CD4-positive, alpha-beta T cell (primary cell): ENCODE data around the gene PTPRD. TPM values are rescaled to one million over a fixed set of nuclear protein-coding genes. Genes with fewer than 3 reads are reported as not detected.

Experiments used
- ATAC-seq: fragments of 200-7000 bp; cut with Tn5 transposase; one replicate; pipeline ENCODE4 v1.10.0; 2022; ENCODE audit warnings: mild to moderate bottlenecking; ENCODE audit not compliant: poor library complexity
- CTCF ChIA-PET: fragments of 350-600 bp; sonication (Branson Sonifier 250); formaldehyde crosslinking; loops from one replicate; lab custom pipeline; 2021; ENCODE audit warnings: antibody characterized with exemption, inconsistent platforms; lab: Charles Lee
- POLR2A ChIA-PET: fragments of 350-600 bp; sonication (Branson Sonifier 250); formaldehyde crosslinking; loops from one replicate; lab custom pipeline; 2021; ENCODE audit warnings: antibody characterized with exemption, inconsistent platforms; lab: Charles Lee
- DNase-seq, 14 experiments: peaks; one replicate each; pipeline ENCODE4 v3.0.0-alpha.2; 2013 to 2020; ENCODE audit warnings: mixed read lengths in 2 of 14
- H3K27ac ChIP-seq, 2 donors: one replicate each; pipeline versions ENCODE4 v1.5.1 to v1.7.0; 2013; ENCODE audit warnings: low read length in 2 of 2, low read depth in 1 of 2, mild to moderate bottlenecking in 1 of 2
- H3K27me3 ChIP-seq, 2 experiments: 1 replicate in 1 of 2; 2 replicates in 1 of 2; pipeline versions ENCODE4 v1.6.1 to v1.7.0; 2013; ENCODE audit warnings: low read length in 2 of 2, control low read depth in 1 of 2, mild to moderate bottlenecking in 1 of 2, moderate library complexity in 1 of 2; ENCODE audit not compliant: insufficient read depth in 2 of 2, control insufficient read depth in 1 of 2
- H3K36me3 ChIP-seq: one replicate; pipeline ENCODE4 v1.6.1; 2013; ENCODE audit warnings: low read length, control low read depth; ENCODE audit not compliant: insufficient read depth
- H3K4me1 ChIP-seq: one replicate; pipeline ENCODE4 v1.6.1; 2013; ENCODE audit warnings: low read length, control low read depth; ENCODE audit not compliant: insufficient read depth
- H3K4me3 ChIP-seq: one replicate; pipeline ENCODE4 v1.5.1; 2013; ENCODE audit warnings: mild to moderate bottlenecking, low read length, moderate library complexity
- H3K9me3 ChIP-seq, 2 experiments: 1 replicate in 1 of 2; 2 replicates in 1 of 2; pipeline versions ENCODE4 v1.6.1 to v1.7.0; 2013; ENCODE audit warnings: low read length in 2 of 2, mild to moderate bottlenecking in 2 of 2, control low read depth in 1 of 2, moderate library complexity in 1 of 2; ENCODE audit not compliant: control insufficient read depth in 1 of 2, insufficient read depth in 1 of 2
- H3K27ac Mint-ChIP-seq: one replicate; pipeline ENCODE4 v1.8.0; 2020; ENCODE audit warnings: mixed read lengths
- H3K27me3 Mint-ChIP-seq: one replicate; pipeline ENCODE4 v1.8.0; 2021; ENCODE audit warnings: mixed read lengths
- H3K36me3 Mint-ChIP-seq: one replicate; pipeline ENCODE4 v1.8.0; 2021; ENCODE audit warnings: low read depth, mixed read lengths
- H3K4me1 Mint-ChIP-seq: one replicate; pipeline ENCODE4 v1.8.0; 2021; ENCODE audit warnings: low read depth, mixed read lengths
- H3K4me3 Mint-ChIP-seq: one replicate; pipeline ENCODE4 v1.8.0; 2020; ENCODE audit warnings: mild to moderate bottlenecking, mixed read lengths
- H3K9me3 Mint-ChIP-seq: one replicate; pipeline ENCODE4 v1.8.0; 2020; ENCODE audit warnings: mixed read lengths
- intact Hi-C, 2 experiments: fragments of 100-400 bp; cut with DNase I in 1 of 2; cut with micrococcal nuclease in 1 of 2; formaldehyde crosslinking; loops; one replicate each; pipeline versions ENCODE4 v1.15.1 to v1.9.0; 2023 to 2025; cut with DNase I, micrococcal nuclease
- total RNA-seq, 174 experiments: library from RNA in 2 of 174; stranded (reverse) in 2 of 174; gene quantifications; one replicate each; pipeline ENCODE4 v1.2.3 and lab custom pipeline; 2021 to 2026
- TF ChIP-seq, protein P1 (sequence below): fragments of 200-600 bp; IDR thresholded peaks from one replicate; pipeline ENCODE4 v1.8.0; 2022; ENCODE audit warnings: antibody characterized with exemption, mild to moderate bottlenecking

Gene PTPRD
- total RNA-seq, 2 experiments from 2014 or later: not detected

DNA sequence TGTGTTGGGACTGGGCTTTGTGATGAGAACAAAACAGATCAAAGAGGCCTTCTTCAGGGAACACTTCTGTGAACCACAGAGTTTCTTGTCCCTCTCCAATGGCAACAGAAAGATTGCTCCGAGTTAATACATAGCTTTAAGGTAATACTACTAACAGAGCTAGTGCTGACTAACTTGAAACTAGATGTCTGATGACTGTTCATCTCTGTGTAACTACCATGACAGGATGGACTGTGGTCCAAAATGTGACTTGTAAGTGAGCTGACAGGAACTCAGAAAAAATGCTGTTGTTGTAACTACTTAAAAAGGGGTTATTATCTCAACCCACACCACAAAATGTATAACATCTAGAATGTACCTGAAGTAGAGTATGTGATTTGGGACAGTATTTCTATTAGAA is 2183.0 kb downstream of the PTPRD start:
- ATAC-seq: no peak
- Mint-ChIP-seq H3K9me3 (no peaks in the 10 kb centered on the region), H3K27me3 (no peaks in the 10 kb centered on the region), H3K27ac (no peak overlapping the region), H3K36me3 (no peaks in the 10 kb centered on the region), H3K4me1 (peaks cover 26% of the 10 kb centered on the region), H3K4me3 (no peak overlapping the region)
- Histone ChIP-seq H3K4me3 (no peak overlapping the region), H3K4me1 (no peaks in the 10 kb centered on the region), H3K36me3 (no peaks in the 10 kb centered on the region), H3K27ac (no peak overlapping the region), H3K9me3 (no peaks in the 10 kb centered on the region), H3K27me3 (no peaks in the 10 kb centered on the region)
- ChIA-PET CTCF (interaction anchor here (0.6 kb wide), 1 partner anchor 63 kb away, joined by 4 read pairs; no protein-coding TSS in a partner anchor), POLR2A (no interaction called here)
- peak in 2 of 14 experiments; percentile 1 to 43 for DNase-seq
- intact Hi-C loops: no loop called here
- TF ChIP-seq, protein P1, sequence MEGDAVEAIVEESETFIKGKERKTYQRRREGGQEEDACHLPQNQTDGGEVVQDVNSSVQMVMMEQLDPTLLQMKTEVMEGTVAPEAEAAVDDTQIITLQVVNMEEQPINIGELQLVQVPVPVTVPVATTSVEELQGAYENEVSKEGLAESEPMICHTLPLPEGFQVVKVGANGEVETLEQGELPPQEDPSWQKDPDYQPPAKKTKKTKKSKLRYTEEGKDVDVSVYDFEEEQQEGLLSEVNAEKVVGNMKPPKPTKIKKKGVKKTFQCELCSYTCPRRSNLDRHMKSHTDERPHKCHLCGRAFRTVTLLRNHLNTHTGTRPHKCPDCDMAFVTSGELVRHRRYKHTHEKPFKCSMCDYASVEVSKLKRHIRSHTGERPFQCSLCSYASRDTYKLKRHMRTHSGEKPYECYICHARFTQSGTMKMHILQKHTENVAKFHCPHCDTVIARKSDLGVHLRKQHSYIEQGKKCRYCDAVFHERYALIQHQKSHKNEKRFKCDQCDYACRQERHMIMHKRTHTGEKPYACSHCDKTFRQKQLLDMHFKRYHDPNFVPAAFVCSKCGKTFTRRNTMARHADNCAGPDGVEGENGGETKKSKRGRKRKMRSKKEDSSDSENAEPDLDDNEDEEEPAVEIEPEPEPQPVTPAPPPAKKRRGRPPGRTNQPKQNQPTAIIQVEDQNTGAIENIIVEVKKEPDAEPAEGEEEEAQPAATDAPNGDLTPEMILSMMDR: no peak

DNA sequence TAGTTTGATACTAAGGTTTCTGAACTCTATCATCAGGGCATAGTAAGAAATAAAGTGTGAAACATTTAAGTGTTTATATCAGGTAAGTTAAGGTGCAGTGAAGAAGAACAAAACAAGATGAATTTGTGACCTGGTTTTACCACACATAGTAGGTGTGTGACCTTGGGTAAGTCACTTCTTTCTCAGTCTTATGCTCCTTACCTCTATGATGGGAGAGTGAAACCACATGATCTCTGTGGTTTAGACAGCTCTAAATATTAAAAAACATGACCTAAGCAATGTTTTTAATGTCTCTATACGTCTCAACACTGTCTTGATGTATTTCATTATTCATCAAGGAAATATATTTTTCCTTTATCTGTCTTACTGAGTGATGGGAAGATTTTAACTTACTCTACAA is 2183.6 kb downstream of the PTPRD start:
- no peak overlapping the region for H3K27ac Mint-ChIP-seq
- no peaks in the 10 kb centered on the region for H3K27me3 ChIP-seq
- no peak overlapping the region for H3K4me3 ChIP-seq
- no peaks in the 10 kb centered on the region for H3K36me3 Mint-ChIP-seq
- H3K4me3 Mint-ChIP-seq: no peak overlapping the region
- no peaks in the 10 kb centered on the region for H3K27me3 Mint-ChIP-seq
- no peak overlapping the region for H3K27ac ChIP-seq
- TF ChIP-seq, protein P1: no peak
- intact Hi-C loops: no loop called here
- no peaks in the 10 kb centered on the region for H3K9me3 Mint-ChIP-seq
- H3K36me3 ChIP-seq: no peaks in the 10 kb centered on the region
- no peaks in the 10 kb centered on the region for H3K4me1 ChIP-seq
- DNase-seq (peak in 1 of 14 experiments; percentile 36), ATAC-seq (no peak)
- ChIA-PET CTCF (interaction anchor here (0.6 kb wide), 1 partner anchor 64 kb away, joined by 4 read pairs; no protein-coding TSS in a partner anchor), POLR2A (no interaction called here)
- no peaks in the 10 kb centered on the region for H3K9me3 ChIP-seq
- H3K4me1 Mint-ChIP-seq: peaks cover 26% of the 10 kb centered on the region

DNA sequence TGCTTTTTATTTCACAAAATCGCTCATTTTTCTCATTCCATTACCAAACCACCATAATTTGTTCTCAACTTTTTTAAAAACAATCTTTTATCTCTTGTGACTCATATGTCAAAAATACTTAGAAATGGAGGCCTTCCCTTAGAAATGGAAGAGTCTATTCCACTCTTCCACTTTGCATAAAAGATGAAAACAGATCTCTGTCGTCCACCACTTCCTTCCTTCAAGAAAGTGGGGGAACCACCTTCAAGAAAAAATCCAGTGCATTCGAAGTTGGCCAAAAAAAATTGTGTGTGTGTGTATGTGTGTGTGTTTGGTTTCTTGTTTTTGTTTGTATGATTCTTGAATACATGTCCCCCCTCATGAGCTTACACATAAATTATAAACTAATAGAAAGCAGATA is 2184.4 kb downstream of the PTPRD start:
- Histone ChIP-seq H3K27me3 (no peaks in the 10 kb centered on the region), H3K36me3 (no peaks in the 10 kb centered on the region), H3K4me1 (no peaks in the 10 kb centered on the region), H3K27ac (no peak overlapping the region), H3K4me3 (no peak overlapping the region), H3K9me3 (no peaks in the 10 kb centered on the region)
- ChIA-PET POLR2A (no interaction called here), CTCF (no interaction called here)
- no peaks in the 10 kb centered on the region for H3K36me3 Mint-ChIP-seq
- intact Hi-C loops: no loop called here
- peak in 2 of 14 experiments; percentile 1 to 45 for DNase-seq
- no peaks in the 10 kb centered on the region for H3K9me3 Mint-ChIP-seq
- no peak for ATAC-seq
- no peak overlapping the region for H3K4me3 Mint-ChIP-seq
- peaks cover 26% of the 10 kb centered on the region for H3K4me1 Mint-ChIP-seq
- no peaks in the 10 kb centered on the region for H3K27me3 Mint-ChIP-seq
- no peak overlapping the region for H3K27ac Mint-ChIP-seq
- TF ChIP-seq, protein P1: no peak
